ENCODE data around the gene CTR9. TPM values are rescaled to one million over a fixed set of nuclear protein-coding genes. Genes with fewer than 3 reads are reported as not detected.

CTR9 gene
- total and polyA plus RNA-seq, 9 of the 15 experiments (the other 6 are each of a cell fraction or from before 2014, with no cell fraction given): 25.4 to 79.3 (median 47.3) TPM

DNA sequence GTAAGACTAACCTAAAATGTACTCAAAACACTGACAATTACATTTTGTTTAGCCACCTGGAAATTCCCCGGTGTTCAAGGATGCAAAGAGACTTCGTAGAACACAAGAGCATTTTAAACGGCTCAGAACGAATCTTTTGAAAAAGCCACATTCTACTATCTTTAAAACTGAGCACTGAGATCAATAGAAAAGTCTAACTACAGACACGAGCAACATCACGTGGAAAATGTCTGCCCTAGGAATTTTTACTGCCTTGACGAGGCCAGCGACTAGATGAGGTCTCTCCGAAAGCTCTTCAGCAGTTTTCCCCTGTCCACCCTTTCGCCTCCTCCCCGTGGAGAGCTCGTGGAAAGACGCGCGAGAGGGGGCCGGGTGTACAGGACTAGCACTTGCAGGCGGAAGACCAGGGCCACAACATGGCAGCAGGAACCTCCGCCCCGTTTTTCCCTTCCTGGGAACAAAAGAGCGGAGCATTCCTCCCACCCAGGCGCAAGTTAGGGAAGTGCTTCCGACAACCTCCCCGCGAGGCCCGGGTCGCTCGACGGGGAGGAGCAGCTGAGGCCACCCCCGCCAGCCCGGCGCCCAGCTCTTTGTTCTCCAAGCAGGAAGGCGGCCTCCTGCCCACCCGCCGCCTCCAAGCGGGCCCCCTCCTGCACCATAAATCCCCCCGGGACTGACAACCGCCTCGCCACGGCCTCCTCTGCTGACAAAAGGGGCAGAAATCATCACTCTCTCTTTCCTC is 56.6 kb downstream of the CTR9 start (continued):
- TF ChIP-seq, protein P1, sequence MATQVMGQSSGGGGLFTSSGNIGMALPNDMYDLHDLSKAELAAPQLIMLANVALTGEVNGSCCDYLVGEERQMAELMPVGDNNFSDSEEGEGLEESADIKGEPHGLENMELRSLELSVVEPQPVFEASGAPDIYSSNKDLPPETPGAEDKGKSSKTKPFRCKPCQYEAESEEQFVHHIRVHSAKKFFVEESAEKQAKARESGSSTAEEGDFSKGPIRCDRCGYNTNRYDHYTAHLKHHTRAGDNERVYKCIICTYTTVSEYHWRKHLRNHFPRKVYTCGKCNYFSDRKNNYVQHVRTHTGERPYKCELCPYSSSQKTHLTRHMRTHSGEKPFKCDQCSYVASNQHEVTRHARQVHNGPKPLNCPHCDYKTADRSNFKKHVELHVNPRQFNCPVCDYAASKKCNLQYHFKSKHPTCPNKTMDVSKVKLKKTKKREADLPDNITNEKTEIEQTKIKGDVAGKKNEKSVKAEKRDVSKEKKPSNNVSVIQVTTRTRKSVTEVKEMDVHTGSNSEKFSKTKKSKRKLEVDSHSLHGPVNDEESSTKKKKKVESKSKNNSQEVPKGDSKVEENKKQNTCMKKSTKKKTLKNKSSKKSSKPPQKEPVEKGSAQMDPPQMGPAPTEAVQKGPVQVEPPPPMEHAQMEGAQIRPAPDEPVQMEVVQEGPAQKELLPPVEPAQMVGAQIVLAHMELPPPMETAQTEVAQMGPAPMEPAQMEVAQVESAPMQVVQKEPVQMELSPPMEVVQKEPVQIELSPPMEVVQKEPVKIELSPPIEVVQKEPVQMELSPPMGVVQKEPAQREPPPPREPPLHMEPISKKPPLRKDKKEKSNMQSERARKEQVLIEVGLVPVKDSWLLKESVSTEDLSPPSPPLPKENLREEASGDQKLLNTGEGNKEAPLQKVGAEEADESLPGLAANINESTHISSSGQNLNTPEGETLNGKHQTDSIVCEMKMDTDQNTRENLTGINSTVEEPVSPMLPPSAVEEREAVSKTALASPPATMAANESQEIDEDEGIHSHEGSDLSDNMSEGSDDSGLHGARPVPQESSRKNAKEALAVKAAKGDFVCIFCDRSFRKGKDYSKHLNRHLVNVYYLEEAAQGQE (IDR thresholded peaks at IDR 0.05; ENCODE audit: borderline replicate concordance): no peak
- TF ChIP-seq, protein P1 (CRISPR knock-in tag; IDR thresholded peaks at IDR 0.05; ENCODE audit: low read depth): no peak; the same call in 1 of the 2 replicates
- TF ChIP-seq TBP (optimal IDR thresholded peaks at IDR 0.05; ENCODE audit: low read depth, low read length) (no peak), NFIC (IDR thresholded peaks at IDR 0.05) (no peak), ZFX (CRISPR knock-in tag; IDR thresholded peaks at IDR 0.05) (no peak), SPI1 (IDR thresholded peaks at IDR 0.05; ENCODE audit: borderline replicate concordance, low read depth, low read length) (peak; percentile 20; the same call in 1 of the 2 replicates)
- TF ChIP-seq, protein P2, sequence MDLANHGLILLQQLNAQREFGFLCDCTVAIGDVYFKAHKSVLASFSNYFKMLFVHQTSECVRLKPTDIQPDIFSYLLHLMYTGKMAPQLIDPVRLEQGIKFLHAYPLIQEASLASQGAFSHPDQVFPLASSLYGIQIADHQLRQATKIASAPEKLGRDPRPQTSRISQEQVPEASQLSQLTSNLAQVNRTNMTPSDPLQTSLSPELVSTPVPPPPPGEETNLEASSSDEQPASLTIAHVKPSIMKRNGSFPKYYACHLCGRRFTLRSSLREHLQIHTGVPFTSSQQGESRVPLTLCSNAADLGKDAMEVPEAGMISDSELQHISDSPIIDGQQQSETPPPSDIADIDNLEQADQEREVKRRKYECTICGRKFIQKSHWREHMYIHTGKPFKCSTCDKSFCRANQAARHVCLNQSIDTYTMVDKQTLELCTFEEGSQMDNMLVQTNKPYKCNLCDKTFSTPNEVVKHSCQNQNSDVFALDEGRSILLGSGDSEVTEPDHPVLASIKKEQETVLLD (IDR thresholded peaks at IDR 0.05): no peak
- TF ChIP-seq, protein P3, sequence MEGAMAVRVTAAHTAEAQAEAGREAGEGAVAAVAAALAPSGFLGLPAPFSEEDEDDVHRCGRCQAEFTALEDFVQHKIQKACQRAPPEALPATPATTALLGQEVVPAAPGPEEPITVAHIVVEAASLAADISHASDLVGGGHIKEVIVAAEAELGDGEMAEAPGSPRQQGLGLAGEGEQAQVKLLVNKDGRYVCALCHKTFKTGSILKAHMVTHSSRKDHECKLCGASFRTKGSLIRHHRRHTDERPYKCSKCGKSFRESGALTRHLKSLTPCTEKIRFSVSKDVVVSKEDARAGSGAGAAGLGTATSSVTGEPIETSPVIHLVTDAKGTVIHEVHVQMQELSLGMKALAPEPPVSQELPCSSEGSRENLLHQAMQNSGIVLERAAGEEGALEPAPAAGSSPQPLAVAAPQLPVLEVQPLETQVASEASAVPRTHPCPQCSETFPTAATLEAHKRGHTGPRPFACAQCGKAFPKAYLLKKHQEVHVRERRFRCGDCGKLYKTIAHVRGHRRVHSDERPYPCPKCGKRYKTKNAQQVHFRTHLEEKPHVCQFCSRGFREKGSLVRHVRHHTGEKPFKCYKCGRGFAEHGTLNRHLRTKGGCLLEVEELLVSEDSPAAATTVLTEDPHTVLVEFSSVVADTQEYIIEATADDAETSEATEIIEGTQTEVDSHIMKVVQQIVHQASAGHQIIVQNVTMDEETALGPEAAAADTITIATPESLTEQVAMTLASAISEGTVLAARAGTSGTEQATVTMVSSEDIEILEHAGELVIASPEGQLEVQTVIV (CRISPR knock-in tag; IDR thresholded peaks at IDR 0.05; ENCODE audit: borderline replicate concordance): no peak
- TF ChIP-seq, protein P4, sequence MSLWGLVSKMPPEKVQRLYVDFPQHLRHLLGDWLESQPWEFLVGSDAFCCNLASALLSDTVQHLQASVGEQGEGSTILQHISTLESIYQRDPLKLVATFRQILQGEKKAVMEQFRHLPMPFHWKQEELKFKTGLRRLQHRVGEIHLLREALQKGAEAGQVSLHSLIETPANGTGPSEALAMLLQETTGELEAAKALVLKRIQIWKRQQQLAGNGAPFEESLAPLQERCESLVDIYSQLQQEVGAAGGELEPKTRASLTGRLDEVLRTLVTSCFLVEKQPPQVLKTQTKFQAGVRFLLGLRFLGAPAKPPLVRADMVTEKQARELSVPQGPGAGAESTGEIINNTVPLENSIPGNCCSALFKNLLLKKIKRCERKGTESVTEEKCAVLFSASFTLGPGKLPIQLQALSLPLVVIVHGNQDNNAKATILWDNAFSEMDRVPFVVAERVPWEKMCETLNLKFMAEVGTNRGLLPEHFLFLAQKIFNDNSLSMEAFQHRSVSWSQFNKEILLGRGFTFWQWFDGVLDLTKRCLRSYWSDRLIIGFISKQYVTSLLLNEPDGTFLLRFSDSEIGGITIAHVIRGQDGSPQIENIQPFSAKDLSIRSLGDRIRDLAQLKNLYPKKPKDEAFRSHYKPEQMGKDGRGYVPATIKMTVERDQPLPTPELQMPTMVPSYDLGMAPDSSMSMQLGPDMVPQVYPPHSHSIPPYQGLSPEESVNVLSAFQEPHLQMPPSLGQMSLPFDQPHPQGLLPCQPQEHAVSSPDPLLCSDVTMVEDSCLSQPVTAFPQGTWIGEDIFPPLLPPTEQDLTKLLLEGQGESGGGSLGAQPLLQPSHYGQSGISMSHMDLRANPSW (CRISPR knock-in tag; IDR thresholded peaks at IDR 0.05): no peak
